Measurements from ENCODE around the gene DNAJC2.
A peak's percentile ranks its signal among the peaks of the same experiment; 100 is the strongest.
"Not testable (repeated sequence)": the region's sequence is repeated elsewhere in the genome, so short reads cannot be mapped to it uniquely, and the experiment has no call there.

DNAJC2 gene

DNA sequence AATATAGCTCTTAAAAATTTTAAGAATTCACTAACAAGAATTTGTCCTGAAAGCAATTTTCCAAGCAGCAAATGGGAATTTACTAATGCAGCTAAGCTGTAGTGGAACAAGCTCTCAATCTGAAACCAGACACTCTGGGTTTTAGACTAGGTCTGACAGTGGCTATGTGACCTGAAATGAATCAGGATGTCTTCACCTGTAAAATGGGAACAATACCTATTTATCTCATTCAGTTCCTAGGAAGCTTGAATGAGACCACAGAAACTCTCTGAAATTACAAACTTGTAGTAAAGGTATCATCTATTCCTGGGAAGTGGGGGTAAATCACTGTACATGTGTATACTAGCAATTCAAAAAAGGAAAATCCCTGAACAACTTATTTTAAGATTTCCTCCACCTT is 1.2 kb downstream of the DNAJC2 start:
- no peak for DNase-seq (ENCODE audit: low read depth in 2 of 2)

DNA sequence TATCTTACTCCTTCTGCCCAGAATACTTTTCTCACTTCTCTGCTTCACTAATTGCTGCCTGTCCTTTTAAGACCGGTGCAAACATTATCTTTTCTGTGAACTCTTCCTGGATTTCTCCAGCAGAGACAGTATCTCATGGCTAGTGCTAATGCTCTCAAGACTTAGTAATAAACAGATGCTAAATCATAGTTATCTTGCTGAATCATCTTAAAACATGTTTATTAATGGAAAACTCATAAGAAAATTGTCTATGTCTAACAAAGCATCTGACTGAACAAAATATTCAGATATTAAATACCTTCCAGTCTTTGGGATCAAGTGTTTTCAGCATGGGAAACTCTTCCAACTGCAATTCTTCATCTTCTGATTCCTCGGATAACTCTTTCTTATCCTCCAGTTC is 3.1 kb downstream of the DNAJC2 start:
- DNase-seq (ENCODE audit: low read depth in 2 of 2) = no peak

DNA sequence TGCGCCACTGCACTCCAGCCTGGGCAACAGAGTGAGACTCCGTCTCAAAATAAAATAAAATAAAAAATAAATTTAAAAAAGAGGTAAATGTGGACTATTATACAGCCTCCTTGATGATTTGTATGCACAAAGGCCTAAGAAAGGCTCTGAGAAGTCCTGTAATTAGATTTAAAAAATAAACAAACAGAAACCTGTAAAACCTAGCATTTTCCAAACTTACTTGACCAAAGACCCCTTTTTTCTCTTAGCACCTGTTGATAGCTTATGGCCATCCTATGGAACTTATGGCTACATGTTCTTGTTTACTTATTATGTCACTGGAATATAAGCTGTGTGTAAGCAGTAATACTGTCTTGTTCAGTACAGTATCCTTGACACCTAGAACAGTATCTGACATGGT is 5.7 kb downstream of the DNAJC2 start:
- no peak for DNase-seq (ENCODE audit: low read depth in 2 of 2)

DNA sequence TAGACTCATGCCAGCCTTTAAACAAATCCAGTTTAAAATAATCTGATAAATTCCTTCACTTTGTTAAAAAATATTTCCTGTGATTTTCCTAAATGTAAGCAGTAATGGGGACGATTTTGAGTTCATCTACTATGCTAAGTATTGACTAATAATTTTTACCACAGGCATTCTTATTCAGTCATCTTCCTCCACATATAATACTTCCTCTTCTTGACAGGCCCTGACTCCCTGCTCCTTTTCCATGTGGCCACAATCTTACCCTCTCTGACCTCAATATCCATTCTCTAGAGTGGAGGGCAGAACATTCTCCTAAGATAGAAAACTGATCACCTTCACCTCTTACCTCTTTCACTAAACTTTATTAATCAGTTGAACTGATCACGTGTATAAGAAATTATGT is 7.8 kb downstream of the DNAJC2 start:
- DNase-seq (ENCODE audit: low read depth in 2 of 2) = no peak

DNA sequence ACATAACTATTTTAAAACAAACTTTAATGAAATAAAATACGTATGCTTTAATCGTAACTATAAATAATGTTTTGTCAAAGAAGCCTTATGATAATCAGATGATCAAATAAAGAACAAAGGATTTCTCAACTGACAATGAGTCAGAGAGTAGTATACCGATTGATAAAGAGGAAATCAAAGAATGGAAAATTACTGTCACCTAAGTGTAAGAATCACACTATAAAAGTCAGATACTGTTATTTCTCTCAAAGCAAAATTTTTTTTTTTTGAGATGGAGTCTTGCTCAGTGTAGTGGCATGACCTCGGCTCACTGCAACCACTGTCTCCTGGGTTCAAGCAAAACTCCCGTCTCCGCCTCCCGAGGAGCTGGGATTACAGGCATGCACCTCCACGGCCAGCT is 18.8 kb downstream of the DNAJC2 start:
- DNase-seq (ENCODE audit: low read depth in 2 of 2) = no peak

DNA sequence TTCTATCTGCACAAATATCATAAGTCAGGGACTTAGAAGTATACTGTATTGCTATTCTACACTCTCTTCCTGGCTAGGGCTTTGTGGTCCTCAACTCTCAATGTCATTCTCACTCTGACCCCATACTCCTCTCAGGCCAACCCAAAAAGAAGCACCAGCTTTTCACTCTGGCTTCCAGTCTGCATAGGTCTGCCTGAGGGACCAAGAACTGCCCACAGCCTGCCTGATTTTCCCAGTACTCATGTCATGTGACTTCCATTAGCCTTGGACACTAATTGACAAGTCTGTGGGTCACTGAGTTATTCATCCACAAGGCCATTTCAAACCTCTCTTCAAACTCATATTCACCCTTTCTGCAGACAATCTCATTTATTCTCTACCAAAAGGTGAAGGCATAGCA is 27.6 kb downstream of the DNAJC2 start:
- DNase-seq (ENCODE audit: low read depth in 2 of 2) = no peak

DNA sequence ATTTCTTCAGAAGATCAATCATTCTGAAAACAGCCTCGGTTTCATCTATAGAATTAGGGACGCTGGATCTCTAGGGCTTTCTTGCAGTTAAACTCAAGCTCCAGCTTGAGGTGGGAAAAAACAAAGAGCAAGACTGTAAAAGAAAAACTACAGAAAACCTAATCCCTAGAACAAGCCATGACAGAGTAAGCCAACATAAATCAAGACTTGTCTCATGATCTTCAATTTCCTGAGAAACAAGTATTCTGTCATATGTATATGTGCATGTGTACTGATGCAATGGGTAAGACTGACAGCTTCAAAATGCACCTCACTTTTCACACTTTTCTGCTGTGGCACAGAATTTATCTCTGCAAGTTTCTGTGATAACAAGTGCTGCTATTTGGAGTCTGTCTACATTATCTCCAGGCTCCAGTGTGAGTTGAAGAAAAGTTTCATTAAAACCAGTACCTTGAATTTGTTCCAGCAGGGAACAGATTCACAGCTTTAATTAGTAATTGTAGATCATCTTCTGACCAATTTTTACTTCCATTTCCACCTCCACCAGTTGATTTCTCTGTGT is 28.1 kb downstream of the DNAJC2 start:
- no peak for DNase-seq (ENCODE audit: low read depth in 2 of 2)

DNA sequence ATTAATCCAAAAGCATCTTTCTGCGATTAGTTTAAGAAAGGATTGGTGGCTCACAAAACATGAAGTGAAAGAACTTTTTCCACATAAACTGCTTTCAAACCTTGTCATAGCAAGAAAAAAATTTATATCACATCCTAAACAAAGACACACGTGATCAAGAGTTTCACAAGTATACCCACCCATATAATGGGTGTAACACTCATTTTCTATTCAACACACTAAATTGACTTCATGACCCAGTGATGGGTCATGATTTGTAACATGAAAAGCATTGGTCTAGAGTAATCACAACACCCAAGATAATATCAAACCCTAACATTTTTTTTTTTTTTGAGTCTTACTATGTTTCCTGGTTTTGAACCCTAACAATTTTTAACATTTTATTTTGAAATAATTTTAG is 29.7 kb downstream of the DNAJC2 start:
- no peak for DNase-seq (ENCODE audit: low read depth in 2 of 2)

DNA sequence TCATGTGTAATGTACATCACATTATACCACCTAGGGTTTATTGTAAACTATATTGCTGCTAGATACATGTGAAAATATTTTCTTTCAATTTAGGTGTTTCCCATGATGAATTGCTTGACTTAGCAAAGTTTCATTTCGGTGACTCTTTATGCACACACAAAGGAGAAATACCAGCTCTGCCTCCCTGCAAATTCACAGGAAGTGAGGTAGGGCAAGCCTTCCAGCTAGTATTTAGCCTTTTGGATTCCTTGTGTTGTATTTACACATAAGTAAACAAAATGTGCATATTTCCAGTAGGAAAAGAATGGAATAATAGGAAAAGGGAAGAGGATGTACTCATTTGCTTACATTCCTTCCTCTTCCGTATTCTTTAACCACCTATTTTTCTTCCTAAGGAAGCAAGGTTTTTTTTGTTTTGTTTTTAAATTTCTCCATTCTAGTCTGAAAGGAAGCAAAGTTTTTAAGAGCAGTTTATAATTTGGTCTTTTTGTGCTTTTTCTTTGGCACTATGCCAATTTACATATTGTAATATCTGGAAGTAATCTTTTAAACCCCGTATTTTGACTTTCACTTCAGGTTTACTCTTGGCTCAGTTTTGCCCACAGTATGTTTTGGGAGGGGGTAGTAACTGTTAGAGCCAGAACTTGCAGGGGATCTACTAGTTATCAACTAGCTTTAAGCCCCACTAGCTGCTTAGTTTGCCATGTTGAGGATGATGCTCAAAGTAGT is 36.9 kb downstream of the DNAJC2 start:
- no peak for DNase-seq (ENCODE audit: low read depth in 2 of 2)

DNA sequence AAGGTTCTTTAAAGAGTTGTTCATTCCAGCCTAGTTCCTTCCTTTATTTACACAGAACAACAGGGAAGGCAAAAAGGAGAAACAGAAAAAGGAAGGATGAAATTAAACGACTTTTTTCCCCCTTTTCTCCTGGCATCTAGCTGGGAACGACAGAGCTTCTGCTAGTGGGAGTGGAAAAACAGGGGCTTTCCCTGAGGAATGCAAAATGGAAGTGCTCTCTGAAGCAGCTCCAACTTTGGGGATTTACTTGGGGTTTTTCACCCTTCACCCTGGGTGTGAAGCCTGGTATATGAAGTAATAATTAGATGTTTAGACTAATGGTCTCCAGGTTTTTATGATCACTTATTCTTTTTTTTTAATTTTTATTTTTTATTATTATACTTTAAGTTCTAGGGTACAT is 43.1 kb downstream of the DNAJC2 start:
- DNase-seq (ENCODE audit: low read depth in 2 of 2) = no peak

DNA sequence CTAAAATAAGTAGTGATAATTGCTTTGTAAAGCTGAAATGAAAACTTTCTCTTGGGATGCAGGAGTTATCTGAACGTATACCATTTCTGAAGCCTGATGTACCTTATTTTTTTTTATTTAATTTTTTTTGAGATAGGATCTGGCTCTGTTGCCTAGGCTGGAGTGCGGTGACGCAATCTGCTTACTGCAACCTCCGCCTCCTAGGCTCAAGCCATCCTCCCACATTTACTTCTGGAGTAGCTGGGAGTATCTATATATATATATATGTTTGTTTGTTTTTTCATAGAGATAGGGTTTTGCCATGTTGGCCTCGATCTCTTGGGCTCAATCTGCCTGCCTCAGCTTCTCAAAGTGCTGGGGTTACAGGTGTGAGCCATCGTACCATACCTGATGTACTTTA is 44.9 kb downstream of the DNAJC2 start:
- no peak for DNase-seq (ENCODE audit: low read depth in 2 of 2)

DNA sequence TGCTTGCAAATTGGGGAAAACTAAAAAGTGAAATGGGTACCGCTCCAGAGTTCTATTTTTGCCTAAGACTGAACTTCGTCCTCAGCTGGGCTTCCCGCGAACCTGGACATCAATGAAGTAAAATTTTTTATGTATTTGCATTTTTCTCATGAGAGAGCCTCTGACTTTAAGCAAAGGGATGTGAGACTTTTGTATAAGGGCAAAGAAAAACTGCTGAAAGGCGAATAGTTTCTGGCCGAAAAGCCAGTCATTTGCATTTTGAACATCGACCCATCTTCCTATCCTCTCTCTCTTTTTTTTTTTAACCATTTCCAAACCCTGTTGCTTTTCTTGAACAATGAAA is 46.8 kb downstream of the DNAJC2 start:
- DNase-seq (ENCODE audit: low read depth in 2 of 2) = no peak

DNA sequence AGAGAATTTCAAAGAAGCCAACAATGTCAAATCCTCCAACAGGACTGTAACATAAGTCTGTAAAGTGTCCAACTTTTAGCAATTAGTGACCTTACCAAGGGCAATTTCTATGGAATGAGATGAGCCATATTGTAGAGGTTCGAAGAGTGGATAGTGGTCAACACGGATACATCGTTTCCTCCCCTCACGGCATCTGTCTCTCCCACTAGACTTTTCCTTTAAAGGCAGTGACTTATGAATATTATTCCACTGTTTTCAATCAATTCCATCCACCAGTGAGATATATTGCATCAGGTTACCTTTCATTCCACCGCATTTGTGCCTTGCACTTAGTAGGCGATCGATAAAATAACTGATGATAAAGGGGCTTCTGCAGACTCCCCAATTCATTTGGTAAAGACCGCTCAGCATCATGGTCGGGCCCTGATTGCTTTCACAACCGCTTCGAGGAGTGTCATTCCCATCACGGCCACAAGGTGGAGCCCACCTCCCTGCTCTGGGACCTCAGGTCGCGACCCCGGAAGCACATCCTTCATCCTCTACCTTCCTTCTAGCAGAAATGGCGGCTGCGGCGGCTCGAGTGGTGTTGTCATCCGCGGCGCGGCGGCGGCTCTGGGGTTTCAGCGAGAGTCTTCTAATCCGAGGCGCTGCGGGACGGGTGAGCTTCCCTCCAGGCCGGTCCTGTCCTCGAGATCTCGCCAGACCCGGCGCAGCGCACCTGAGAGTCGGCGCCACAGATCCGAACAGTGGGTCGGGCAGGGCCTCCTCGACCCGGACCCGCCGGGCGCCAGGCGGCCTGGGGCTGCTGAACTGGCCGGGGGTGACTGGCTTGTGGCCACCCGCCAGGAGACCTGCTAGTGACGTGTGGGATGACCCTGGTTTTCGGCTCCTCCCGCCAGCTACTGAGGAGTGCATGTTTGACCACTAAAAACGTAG is 47.4 kb downstream of the DNAJC2 start, which contains the start of gene PMPCB:
TSS of gene PMPCB (plus strand) at position 535 of the 936 bp plus-strand sequence. CDS start at position 560, 25 bp downstream.
- DNase-seq (ENCODE audit: low read depth in 2 of 2) = peak; percentile 95 to 96

DNA sequence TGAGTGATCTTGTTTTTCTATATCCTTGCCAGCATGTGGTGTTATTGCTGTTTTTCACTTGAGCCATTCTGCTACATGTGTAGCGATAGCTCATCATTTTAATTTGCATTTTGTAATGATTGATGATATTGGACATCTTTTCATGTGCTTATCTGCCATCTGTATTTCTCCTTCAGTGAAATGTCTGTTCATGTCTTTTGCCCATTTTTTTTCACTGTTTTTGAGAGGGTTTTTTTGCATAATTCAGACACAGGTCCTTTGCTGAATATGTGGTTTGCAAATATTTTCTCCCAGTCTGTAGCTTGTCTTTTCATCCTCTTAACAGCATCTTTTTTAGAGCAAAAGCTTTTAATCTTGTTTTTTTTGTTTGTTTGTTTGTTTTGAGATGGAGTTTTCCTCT is 51.0 kb downstream of the DNAJC2 start:
- DNase-seq (ENCODE audit: low read depth in 2 of 2) = no peak

DNA sequence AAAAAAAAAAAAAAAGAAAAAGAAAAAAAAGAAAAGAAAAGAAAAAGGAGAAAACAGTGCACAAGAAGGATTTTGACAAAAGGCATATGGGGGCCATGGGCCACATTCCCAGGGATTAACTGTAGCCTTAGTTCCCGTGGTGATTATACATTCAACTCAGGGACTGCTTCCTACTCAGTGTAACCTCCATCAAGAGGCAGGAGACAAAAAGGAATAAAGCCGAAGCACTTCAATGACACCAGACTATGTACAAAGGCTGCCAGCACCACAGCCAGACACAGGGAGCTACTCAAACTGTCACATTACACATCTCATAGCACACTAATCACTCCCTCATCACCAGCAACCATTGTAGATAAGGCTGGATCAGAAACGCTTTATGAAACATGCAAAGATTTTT is 52.4 kb downstream of the DNAJC2 start:
- DNase-seq (ENCODE audit: low read depth in 2 of 2) = no peak

DNA sequence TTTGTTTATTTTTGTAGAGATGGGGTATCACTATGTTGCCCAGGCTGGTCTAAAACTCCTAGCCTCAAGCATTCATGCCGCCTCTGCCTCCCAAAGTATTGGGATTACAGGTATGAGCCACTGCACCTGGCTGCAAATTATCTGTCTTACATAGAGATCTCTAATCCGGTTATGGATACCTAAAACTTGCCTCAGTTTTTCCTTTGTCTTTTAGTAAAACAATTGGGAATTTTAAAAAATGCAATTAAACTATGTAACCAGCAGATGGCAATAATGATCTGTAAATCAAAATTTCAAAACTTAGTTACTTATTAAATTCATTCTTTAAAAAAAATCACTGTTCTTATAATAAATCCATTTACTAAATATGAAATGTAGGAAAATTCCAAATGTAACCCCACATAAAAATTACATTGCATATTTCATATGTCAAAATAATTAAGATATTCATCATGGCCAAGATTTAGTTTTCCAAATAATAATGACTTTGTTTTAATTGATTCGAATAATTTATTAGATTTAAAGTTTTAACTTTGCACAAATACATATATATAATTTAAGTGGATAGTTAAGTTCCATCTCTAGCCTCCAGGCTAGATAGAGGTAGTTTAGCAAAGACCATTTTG is 61.7 kb downstream of the DNAJC2 start:
- DNase-seq (ENCODE audit: low read depth in 2 of 2) = not testable (repeated sequence)

DNA sequence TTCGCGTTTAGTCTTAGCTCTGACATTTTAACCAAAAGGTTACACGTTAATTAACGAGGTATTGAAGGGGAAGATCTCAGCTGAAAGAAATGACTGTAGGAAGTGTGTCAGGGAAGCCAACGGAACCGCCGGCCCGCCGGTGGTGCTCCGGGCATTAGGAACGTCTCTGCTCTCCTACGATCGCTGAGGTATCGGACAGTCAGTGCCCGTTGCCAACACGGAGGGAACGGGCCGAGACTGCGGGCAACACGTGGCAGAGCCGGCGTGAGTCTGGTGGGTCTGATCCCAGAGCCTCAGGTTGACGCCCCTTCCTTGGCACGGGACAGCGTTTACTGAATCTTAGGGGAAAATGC is 63.8 kb downstream of the DNAJC2 start:
- not testable (repeated sequence) for DNase-seq (ENCODE audit: low read depth in 2 of 2)

DNA sequence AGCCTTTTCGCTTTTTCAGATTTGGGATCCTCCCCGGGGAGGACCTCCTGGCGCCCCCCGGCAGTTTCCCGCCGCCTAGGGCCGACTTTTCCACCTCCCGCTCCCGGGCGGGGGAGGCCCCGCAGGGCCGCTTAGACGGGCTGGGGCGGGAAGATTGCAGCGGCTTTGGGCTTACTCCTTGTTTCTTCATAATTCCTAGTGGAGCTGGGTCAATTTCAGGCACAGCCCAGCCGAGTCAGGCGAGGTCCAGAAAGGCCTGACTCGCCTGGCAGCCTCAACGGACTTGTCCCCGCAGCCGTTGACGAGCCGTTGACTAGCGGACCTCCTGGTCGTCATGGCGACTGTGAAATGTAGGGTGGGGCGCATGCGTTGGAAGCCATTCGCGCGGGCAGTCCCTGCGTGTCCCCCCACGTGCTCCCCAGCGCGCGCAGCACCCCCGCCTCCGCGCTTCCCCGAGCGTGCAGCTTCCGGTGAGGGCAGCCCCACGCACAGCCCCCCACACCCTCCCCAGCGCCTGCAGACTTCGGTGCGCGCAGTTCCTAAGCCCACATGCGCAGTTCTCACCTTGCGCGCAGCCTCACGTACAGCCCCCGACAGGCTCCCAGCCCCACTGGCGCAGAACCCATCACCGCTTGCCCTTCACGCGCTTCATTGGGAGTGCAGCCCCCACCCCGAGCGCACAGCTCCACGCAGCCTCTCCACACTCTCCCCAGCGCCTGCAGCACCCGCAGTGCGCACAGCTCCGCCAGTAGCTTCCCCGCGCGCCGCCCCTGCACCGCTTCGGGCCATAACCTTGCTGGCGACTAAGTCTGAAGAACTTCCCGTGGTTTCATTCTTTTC is 64.4 kb downstream of the DNAJC2 start:
- DNase-seq (ENCODE audit: low read depth in 2 of 2) = peak; percentile 79 to 87

DNA sequence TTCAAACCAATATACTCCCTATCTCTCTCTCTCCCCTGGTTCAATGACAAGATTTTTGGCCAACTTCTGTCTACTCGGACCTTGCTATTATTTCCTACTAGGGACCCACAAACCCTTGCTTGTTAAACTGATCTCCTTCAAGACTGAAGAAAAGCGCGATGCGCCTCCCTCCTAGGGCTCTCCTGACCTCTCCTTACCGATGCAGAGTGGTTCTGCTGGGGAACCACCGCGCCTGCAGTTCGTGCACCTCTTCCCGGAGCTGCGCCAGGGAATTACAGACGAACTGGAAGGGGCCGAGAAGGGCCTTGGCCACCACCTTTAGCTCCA is 65.0 kb downstream of the DNAJC2 start:
- DNase-seq (ENCODE audit: low read depth in 2 of 2) = peak in 1 of 2 donors; percentile 6

DNA sequence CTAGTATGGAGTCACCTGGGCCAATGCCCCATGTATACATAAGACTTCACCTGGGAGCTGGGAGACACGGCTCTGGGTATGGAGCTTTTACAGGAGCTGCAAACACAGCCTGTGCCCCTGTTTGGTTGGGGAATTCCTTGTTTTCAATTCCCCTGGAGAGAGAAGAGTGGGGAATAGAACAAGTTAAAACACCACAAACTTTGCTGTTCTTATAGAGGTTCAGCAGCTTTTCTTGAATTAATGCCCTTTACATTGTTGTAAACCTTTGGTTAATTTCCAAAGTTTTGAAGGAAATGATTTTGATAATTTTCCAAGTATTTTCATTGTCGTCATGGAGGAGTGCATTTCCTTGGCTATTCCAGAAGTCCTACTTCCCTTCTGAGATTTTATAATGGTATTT is 66.4 kb downstream of the DNAJC2 start:
- DNase-seq (ENCODE audit: low read depth in 2 of 2) = not testable (repeated sequence)

DNA sequence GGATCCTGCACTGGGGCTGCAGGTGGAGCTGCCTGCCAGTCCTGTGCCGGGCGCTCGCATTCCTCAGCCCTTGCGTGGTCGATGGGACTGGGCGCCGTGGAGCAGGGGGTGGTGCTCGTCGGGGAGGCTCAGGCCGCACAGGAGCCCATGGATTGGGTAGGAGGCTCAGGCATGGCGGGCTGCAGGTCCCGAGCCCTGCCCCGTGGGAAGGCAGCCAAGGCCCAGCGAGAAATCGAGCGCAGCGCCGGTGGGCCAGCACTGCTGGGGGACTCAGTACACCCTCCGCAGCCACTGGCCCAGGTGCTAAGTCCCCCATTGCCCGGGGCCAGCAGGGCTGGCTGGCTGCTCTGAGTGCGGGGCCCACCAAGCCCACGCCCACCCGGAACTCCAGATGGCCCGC is 69.7 kb downstream of the DNAJC2 start:
- DNase-seq (ENCODE audit: low read depth in 2 of 2) = not testable (repeated sequence)

DNA sequence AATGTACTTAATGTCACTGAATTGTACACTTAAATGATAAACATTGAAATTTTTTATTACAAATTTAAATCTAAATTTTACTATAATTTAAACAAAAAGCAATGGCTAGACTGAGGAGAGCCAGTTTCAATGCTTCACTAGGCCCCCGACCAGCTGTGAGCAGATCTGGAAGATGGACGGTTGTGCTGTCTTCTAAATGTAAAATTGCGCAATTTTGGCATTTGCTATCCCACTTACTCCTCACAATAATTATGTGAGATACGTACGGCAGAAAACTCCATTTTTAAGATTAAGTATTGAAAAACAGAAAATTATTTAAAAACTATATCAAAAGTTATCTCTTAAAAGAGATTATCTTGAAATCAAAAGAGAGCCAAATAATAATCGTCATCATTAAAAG is 71.2 kb downstream of the DNAJC2 start:
- DNase-seq (ENCODE audit: low read depth in 2 of 2) = not testable (repeated sequence)

Measured in stimulated activated CD4-positive, alpha-beta T cell treated with anti-CD3 and anti-CD28 coated beads, Interleukin-1b, Interleukin-23, amount 100 ng/mL, for 4 hours (primary cell).